WTC11 (cell line): ENCODE measurements around the gene AVEN. TPM values are rescaled to one million over a fixed set of nuclear protein-coding genes. Genes with fewer than 3 reads are reported as not detected.

Experiments
- ATAC-seq: fragments of 200-7000 bp; cut with Tn5 transposase; 2 replicates; pipeline ENCODE4 v1.10.0; 2021; ENCODE audit warnings: mild to moderate bottlenecking, moderate library complexity
- CTCF ChIA-PET: fragments of 300-600 bp; sonication (Branson Sonifier 250); formaldehyde crosslinking; loops from one replicate; lab custom pipeline; 2021; ENCODE audit warnings: antibody characterized with exemption; lab: Charles Lee
- POLR2A ChIA-PET: fragments of 350-600 bp; sonication (Branson Sonifier 250); formaldehyde crosslinking; loops from one replicate; lab custom pipeline; 2021; ENCODE audit warnings: antibody characterized with exemption; lab: Charles Lee
- DNase-seq: peaks from one replicate; pipeline ENCODE4 v3.0.0; 2021; ENCODE audit warnings: low spot score
- H3K27ac Mint-ChIP-seq: 2 replicates; pipeline ENCODE4 v1.8.0; 2021; ENCODE audit warnings: mixed read lengths
- H3K27me3 Mint-ChIP-seq: 2 replicates; pipeline ENCODE4 v1.8.0; 2021; ENCODE audit warnings: low read depth, mild to moderate bottlenecking, moderate library complexity, mixed read lengths
- H3K36me3 Mint-ChIP-seq: 2 replicates; pipeline ENCODE4 v1.8.0; 2021; ENCODE audit warnings: mixed read lengths
- H3K4me1 Mint-ChIP-seq: 2 replicates; pipeline ENCODE4 v1.8.0; 2022; ENCODE audit warnings: mixed read lengths
- H3K4me3 Mint-ChIP-seq: 2 replicates; pipeline ENCODE4 v1.8.0; 2021; ENCODE audit warnings: mild to moderate bottlenecking, moderate library complexity, mixed read lengths
- H3K9me3 Mint-ChIP-seq: 2 replicates; pipeline ENCODE4 v1.8.0; 2021; ENCODE audit warnings: mixed read lengths
- CBFB ChIP-seq: sonication (generic); formaldehyde crosslinking; IDR thresholded peaks from 2 replicates; pipeline ENCODE4 v1.8.1; 2022; ENCODE audit warnings: mild to moderate bottlenecking, low read depth, missing genetic modification reagents
- CREB1 ChIP-seq: sonication (generic); formaldehyde crosslinking; IDR thresholded peaks from 2 replicates; pipeline ENCODE4 v1.8.0; 2023; ENCODE audit warnings: mild to moderate bottlenecking, missing genetic modification reagents
- FOXK1 ChIP-seq: sonication (generic); formaldehyde crosslinking; IDR thresholded peaks from 2 replicates; pipeline ENCODE4 v1.8.0; 2022; ENCODE audit warnings: mild to moderate bottlenecking, moderate library complexity, missing genetic modification reagents
- IRF1 ChIP-seq: sonication (generic); formaldehyde crosslinking; IDR thresholded peaks from 2 replicates; pipeline ENCODE4 v1.8.0; 2023; ENCODE audit warnings: missing genetic modification reagents
- KAT7 ChIP-seq: sonication (generic); formaldehyde crosslinking; IDR thresholded peaks from 2 replicates; pipeline ENCODE4 v1.8.1; 2023; ENCODE audit warnings: missing genetic modification reagents, mild to moderate bottlenecking, borderline replicate concordance
- MXD4 ChIP-seq: fragments of 250-450 bp; sonication (Bioruptor Pico); IDR thresholded peaks from 2 replicates; pipeline ENCODE4 v1.8.0; 2021; ENCODE audit warnings: mild to moderate bottlenecking, moderate library complexity, borderline replicate concordance
- NFATC4 ChIP-seq: fragments of 250-450 bp; sonication (Bioruptor Pico); IDR thresholded peaks from 2 replicates; pipeline ENCODE4 v1.9.0; 2021; ENCODE audit warnings: mild to moderate bottlenecking
- NFE2L1 ChIP-seq: sonication (generic); formaldehyde crosslinking; IDR thresholded peaks from 2 replicates; pipeline ENCODE4 v1.8.1; 2023; ENCODE audit warnings: missing genetic modification reagents
- PRRX2 ChIP-seq: fragments of 250-450 bp; sonication (Bioruptor Pico); IDR thresholded peaks from 2 replicates; pipeline ENCODE4 v1.8.0; 2021; ENCODE audit warnings: mild to moderate bottlenecking
- RELA ChIP-seq: sonication (generic); formaldehyde crosslinking; IDR thresholded peaks from 2 replicates; pipeline ENCODE4 v1.8.1; 2022; ENCODE audit warnings: missing genetic modification reagents, mild to moderate bottlenecking, borderline replicate concordance
- RORB ChIP-seq: fragments of 250-450 bp; sonication (Bioruptor Pico); IDR thresholded peaks from 2 replicates; pipeline ENCODE4 v1.9.0; 2021; ENCODE audit warnings: mild to moderate bottlenecking
- STAT6 ChIP-seq: sonication (generic); formaldehyde crosslinking; conservative IDR thresholded peaks from 2 replicates; pipeline ENCODE4 v1.8.1; 2023; ENCODE audit warnings: mild to moderate bottlenecking, low read depth, missing genetic modification reagents, moderate library complexity
- USF1 ChIP-seq: sonication (generic); formaldehyde crosslinking; IDR thresholded peaks from 2 replicates; pipeline ENCODE4 v1.8.0; 2022; ENCODE audit warnings: mild to moderate bottlenecking, missing genetic modification reagents
- USF2 ChIP-seq: sonication (generic); formaldehyde crosslinking; IDR thresholded peaks from 2 replicates; pipeline ENCODE4 v1.8.1; 2023; ENCODE audit warnings: mild to moderate bottlenecking, missing genetic modification reagents, moderate library complexity
- ZBTB21 ChIP-seq: sonication (generic); formaldehyde crosslinking; IDR thresholded peaks from 2 replicates; pipeline ENCODE4 v1.8.1; 2023; ENCODE audit warnings: mild to moderate bottlenecking, missing genetic modification reagents, borderline replicate concordance
- ZNF121 ChIP-seq: sonication (generic); formaldehyde crosslinking; IDR thresholded peaks from 2 replicates; pipeline ENCODE4 v1.8.0; 2023; ENCODE audit warnings: missing genetic modification reagents
- ZNF138 ChIP-seq: sonication (generic); formaldehyde crosslinking; conservative IDR thresholded peaks from 2 replicates; pipeline ENCODE4 v1.8.1; 2022; ENCODE audit warnings: mild to moderate bottlenecking, moderate library complexity, missing genetic modification reagents
- ZNF263 ChIP-seq: sonication (generic); formaldehyde crosslinking; IDR thresholded peaks from 2 replicates; pipeline ENCODE4 v1.8.1; 2022; ENCODE audit warnings: low read depth, mild to moderate bottlenecking, moderate library complexity, missing genetic modification reagents
- ZNF281 ChIP-seq: sonication (generic); formaldehyde crosslinking; IDR thresholded peaks from 2 replicates; pipeline ENCODE4 v1.8.0; 2023; ENCODE audit warnings: mild to moderate bottlenecking, missing genetic modification reagents
- ZNF396 ChIP-seq: fragments of 250-450 bp; sonication (Bioruptor Pico); IDR thresholded peaks from 2 replicates; pipeline ENCODE4 v1.8.0; 2021; ENCODE audit warnings: mild to moderate bottlenecking, moderate library complexity, borderline replicate concordance
- ZNF423 ChIP-seq: fragments of 250-450 bp; sonication (Bioruptor Pico); IDR thresholded peaks from 2 replicates; pipeline ENCODE4 v2.1.2; 2022; ENCODE audit warnings: mild to moderate bottlenecking, moderate library complexity
- ZNF532 ChIP-seq: fragments of 250-450 bp; sonication (Bioruptor Pico); IDR thresholded peaks from 2 replicates; pipeline ENCODE4 v1.9.0; 2021; ENCODE audit warnings: mild to moderate bottlenecking, borderline replicate concordance
- total RNA-seq: library from RNA; stranded (reverse); gene quantifications from 3 replicates; pipeline ENCODE4 v1.2.3, GENCODE V29; 2021

The AVEN gene
- total RNA-seq, 1 experiment from 2014 or later = 12.4 TPM

GRCh38 chr15:33865416-33865815, 173.6 kb downstream of the AVEN start (continued):
- no peak for TF ChIP-seq NFATC4 (CRISPR knock-in tag)

GRCh38 chr15:33864360-33865075, 174.5 kb downstream of the AVEN start:
- POLR2A ChIA-PET = no interaction called here
- Mint-ChIP-seq H3K4me3 (no peak overlapping the region), H3K9me3 (no peaks in the 10 kb centered on the region), H3K27me3 (no peaks in the 10 kb centered on the region), H3K36me3 (no peaks in the 10 kb centered on the region; the same call in 1 of the 2 replicates), H3K27ac (no peak overlapping the region), H3K4me1 (peaks cover 28% of the 10 kb centered on the region)
- TF ChIP-seq ZNF121 (no peak), ZBTB21 (CRISPR knock-in tag) (no peak), MXD4 (CRISPR knock-in tag) (no peak), ZNF263 (no peak), IRF1 (no peak), NFE2L1 (CRISPR knock-in tag) (no peak)
- CTCF ChIA-PET = no interaction called here
- no peak for DNase-seq
- no peak for ATAC-seq

GRCh38 chr15:33860754-33861153, 178.2 kb downstream of the AVEN start:
- CTCF ChIA-PET = interaction anchor here (0.7 kb wide), 1 partner anchor 95 kb away, joined by 3 read pairs; no protein-coding TSS in a partner anchor
- TF ChIP-seq ZNF396 (CRISPR knock-in tag) (no peak), STAT6 (CRISPR knock-in tag) (no peak), KAT7 (CRISPR knock-in tag) (no peak), FOXK1 (CRISPR knock-in tag) (no peak), ZNF423 (CRISPR knock-in tag) (no peak), ZNF532 (CRISPR knock-in tag) (no peak), ZNF281 (no peak), ZNF138 (CRISPR knock-in tag) (no peak), CBFB (no peak), USF2 (CRISPR knock-in tag) (no peak), USF1 (CRISPR knock-in tag) (no peak), CREB1 (CRISPR knock-in tag) (no peak), PRRX2 (CRISPR knock-in tag) (no peak), RELA (CRISPR knock-in tag) (no peak), RORB (CRISPR knock-in tag) (no peak)

More at GRCh38 chr15:33860754-33861153, 178.2 kb downstream of the AVEN start:
- ATAC-seq = peak; percentile 72
- Mint-ChIP-seq H3K4me3 (no peak overlapping the region), H3K4me1 (peaks cover 17% of the 10 kb centered on the region), H3K36me3 (no peaks in the 10 kb centered on the region; the same call in 1 of the 2 replicates), H3K27ac (no peak overlapping the region), H3K27me3 (no peaks in the 10 kb centered on the region), H3K9me3 (no peaks in the 10 kb centered on the region)
- POLR2A ChIA-PET = no interaction called here
- DNase-seq = no peak
